A204.1 (cell line): Measurements from ENCODE around the gene RAPGEF4.

ENCODE experiments used
- FAIRE-seq: peaks from 2 replicates; lab custom pipeline; 2012; peaks lifted over from hg19 to GRCh38; lab: Jason Lieb, UNC

The RAPGEF4 gene

DNA sequence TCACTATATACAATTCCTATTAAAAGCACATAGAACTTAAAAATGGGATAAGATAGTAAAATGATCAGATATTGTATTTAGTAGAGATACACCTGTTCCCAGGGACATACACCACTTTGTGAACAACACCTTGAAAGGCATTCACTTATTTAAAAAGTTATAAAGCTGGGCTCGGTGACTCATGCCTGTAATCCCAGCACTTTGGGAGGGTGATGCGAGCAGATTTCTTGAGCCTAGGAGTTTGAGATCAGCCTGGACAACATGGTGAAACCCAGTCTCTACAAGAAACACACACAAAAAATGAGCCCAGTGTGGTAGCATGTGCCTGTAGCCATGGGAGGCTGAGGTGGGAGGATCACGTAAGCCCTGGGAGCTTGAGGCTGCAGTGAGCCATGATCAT lies 90.9 kb downstream of the RAPGEF4 start:
- no peak for FAIRE-seq

- FAIRE-seq = no peak
Observed at GRCh38 chr2:172829229-172829628, 93.6 kb downstream of the RAPGEF4 start.

- FAIRE-seq = no peak
Observed at GRCh38 chr2:172830482-172830881, 94.8 kb downstream of the RAPGEF4 start.

- no peak for FAIRE-seq
Observed at GRCh38 chr2:172833898-172834297, 98.3 kb downstream of the RAPGEF4 start.

GRCh38 chr2:172834881-172835280 lies 99.2 kb downstream of the RAPGEF4 start:
- no peak for FAIRE-seq

- no peak for FAIRE-seq
Observed at GRCh38 chr2:172836347-172836821, 100.7 kb downstream of the RAPGEF4 start.

- FAIRE-seq = no peak
Observed at GRCh38 chr2:172836827-172837226, 101.2 kb downstream of the RAPGEF4 start.

GRCh38 chr2:172839446-172839845 lies 103.8 kb downstream of the RAPGEF4 start:
- FAIRE-seq = no peak

DNA sequence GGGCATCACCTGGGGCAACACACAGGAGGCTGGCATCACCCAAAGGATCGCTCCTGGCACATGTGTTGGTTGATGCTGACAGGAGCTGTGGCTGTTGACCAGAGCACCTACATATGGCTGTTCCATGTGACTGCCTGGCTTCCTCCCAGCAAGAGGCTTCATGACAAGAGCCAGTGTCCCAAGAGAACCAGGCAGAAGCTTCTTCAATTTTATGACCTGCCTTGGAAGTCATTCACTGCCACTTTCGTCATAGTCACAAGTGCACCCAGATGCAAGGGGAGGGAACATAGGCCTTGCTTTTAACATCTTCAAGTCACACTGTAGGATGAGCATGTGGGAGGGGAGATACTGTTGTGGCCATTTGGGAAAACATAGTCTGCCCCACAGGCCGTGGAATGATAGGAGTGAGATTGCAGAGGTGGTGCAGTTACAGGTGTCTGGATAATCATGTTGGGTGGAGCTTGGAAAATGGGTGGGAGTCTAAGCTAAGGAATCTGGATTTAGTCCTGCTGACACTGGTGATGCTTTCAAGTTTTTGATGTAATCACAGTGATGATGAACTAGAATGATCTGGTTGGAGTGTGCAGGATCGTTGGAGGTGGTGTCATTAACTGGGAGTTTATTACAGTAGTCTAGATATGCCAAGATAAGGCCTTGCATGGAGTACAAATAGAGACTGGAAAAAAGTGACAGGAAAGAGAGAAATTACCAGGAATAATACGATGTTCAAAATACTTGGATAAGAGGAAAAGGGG lies 107.0 kb downstream of the RAPGEF4 start:
- FAIRE-seq = no peak

DNA sequence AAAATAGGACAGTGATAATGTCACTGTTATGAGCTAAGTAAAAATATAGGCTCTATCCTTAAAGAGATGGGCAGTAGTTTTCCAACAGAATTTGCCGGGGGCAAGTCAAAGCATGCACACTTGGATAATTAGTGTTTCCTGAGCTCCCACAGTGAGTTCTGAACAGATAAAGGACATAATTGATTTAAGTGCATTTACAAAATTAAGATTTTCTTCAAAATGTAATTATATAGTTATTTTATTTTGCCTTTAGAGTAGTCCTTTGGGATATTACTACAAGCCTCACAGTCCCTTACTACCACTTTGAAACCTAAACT lies 107.6 kb downstream of the RAPGEF4 start:
- no peak for FAIRE-seq

- no peak for FAIRE-seq
Observed at GRCh38 chr2:172843902-172844715, 108.5 kb downstream of the RAPGEF4 start.

DNA sequence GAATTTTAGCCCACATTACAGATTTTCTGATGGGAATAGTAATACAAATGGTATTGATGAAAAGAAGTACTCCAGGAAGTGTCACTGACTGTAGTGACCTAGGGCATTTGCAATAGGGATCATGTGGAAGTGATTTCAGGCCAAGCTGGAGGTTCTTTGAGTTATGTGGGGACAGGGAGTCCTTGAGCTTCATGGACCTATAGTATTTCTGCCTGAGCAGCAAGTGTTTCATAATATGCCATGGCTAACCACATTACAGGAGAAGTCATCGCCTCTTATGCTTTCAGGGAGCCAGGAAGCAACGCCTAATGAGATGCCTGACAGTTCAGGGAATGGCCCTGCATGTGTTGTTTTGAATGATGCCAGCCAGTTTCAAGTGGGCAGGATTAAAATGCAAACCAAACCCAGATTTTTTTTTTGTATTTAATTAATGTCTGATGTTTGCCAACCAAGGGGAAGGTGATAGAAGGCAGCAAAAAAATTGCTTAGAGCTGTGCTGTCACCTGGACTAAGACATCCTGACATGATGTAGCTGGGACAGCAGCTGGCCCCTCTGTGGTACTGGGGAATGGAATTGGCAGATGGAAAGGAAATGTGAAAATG lies 109.5 kb downstream of the RAPGEF4 start:
- FAIRE-seq = no peak

DNA sequence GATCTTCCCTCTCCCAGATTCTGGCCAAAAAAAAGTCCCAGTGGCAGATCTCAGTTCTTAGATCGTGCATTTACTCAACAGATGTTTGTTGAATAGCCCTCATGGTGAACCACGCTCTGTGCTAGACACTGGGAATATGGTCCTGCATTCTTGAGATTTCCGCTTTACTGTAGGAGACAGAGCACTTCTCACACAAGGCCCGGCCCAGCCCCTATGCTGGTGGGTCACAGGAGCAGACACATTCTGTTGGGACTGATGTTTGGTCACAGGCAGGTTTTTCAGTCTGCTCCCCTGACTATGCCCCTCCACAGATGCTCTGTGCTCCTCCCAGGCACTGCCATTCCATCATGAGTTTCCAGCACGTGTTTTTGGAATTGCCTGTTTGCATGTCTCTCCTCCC lies 110.9 kb downstream of the RAPGEF4 start:
- no peak for FAIRE-seq

DNA sequence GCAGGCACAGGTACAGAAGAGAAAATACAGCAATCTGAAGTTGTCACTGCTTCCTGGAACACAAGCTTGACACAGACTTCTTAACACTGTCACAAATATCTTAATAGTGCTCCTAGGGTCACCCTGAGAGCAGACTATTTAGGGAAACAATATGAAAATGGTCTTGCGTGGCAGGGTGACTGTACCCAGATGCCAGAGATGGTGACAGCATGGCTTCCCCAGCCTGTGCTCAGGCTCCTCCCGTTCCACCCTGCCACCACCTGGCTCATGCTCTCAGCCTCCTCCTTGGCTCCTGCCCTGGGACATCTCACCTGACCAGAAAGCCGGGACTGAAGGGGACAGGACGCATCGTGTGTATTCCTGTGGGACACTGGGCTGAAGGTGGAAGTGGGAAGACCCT lies 111.5 kb downstream of the RAPGEF4 start:
- FAIRE-seq = no peak

DNA sequence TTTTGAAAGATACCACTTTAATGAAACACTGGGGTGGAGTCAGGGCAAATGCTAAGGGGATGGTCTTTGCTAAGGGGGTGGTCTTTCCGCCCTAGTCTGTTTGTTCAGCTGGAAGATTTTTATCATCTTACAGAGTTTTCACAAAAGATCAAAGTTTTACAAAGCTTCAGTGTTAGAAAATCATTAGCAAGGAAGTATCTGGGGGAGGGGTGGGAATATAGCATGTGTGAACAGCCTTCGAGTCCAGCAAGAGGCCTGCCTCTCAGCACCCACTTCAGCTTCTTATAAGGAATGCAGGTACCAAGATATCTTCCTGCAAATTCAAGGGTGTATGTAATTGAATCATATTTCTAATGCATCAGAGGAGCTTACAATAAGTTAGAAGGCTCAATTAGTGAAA lies 112.9 kb downstream of the RAPGEF4 start:
- no peak for FAIRE-seq

DNA sequence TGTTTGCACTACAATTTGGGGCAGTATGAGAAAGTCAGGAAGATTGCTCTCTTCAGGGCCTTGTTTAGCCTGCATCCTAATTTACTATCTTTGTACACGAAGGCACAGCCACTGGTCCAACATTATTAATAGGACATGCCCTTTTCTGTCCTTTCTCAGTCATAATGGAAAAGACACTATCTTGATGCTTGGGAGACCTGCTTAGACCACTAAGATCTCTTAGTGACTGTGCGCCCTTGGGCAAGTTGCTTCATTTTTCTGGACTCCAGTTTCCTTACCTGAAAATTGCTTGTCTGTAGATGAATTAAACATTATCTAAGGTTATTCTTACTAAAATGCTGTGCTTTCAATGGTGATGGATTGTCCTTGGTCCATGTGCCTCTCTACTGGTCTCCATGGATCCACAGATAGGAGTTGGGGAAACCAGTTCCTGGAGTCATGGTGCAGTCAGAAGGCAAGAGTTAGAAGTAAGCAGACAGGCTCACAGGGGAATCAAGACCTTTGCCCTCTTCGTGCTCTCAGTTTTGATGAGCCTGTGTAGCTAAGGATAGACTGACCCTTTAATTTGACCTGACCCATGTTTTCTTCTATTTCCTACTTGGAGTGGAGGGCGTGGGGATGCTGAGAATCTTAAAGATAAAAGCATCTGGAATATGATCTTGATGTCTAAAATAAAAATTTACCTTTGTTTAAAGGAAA lies 114.0 kb downstream of the RAPGEF4 start:
- no peak for FAIRE-seq

DNA sequence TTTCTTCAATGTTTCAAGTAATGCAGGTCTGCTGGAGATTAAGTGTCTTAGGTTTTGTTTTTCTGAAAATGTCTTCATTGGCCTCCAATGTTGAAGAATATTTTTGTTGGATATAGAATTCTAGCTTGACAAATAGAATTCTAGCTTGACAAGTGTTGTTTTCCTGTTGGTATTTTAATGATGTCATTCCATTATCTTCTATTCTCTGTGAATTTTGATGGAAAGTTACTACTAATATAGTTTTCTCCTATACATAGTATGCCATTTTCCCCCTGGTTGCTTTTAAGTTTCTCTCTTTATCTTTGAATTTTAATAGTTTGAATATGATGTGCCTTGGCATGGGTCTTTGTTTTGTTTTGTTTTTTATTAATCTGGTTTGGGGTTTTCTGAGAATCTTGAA lies 119.9 kb downstream of the RAPGEF4 start:
- no peak for FAIRE-seq

- no peak for FAIRE-seq
Observed at GRCh38 chr2:172856606-172857005, 121.0 kb downstream of the RAPGEF4 start.

DNA sequence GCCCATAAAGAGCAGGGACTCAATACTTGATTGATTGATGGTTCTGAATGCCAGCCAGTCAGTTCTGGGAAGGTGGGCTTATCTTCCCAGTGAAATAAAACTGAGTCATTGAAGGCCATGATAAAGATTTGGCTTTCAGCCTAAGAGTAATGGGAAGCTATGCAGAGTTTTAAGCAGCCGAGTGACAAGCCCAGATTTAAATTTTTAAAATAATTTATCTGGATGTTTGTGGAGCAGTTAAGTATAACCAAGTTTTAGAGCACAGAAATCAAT lies 122.8 kb downstream of the RAPGEF4 start:
- no peak for FAIRE-seq

DNA sequence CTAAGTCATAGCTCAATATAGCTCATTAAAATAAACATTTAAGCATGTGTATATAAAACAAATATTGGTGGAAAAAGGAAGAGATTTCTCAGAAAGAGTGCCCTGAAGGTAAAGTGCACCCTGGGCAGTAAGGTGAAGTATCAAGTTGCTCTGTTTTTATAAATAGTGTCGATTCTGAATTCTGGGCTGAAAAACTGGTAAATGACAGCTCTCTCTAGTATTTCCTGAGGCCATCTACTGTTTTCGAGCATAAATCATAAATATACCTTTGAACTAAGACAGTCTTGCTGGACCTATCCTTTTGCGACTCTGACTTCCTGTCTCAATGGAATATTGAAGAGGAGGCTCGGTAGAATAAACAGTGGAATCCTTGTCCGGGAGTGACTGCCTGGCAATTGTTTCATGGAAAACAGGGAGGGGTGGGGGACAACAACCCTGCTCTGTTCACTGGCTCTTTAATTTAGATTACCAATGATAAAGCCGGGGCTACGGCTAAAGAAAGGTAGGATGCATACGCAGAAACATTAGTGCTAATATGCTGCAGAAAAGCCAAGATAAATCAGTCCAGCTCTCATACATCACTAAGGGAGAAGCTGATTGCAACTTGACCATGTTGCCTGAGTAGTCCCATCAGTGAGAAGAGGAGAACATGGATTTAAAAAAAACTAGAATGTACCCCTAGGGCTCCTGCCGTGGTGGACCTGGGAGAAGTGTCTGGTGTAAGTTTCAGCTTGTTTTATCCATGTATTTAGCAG lies 124.1 kb downstream of the RAPGEF4 start:
- FAIRE-seq = no peak

DNA sequence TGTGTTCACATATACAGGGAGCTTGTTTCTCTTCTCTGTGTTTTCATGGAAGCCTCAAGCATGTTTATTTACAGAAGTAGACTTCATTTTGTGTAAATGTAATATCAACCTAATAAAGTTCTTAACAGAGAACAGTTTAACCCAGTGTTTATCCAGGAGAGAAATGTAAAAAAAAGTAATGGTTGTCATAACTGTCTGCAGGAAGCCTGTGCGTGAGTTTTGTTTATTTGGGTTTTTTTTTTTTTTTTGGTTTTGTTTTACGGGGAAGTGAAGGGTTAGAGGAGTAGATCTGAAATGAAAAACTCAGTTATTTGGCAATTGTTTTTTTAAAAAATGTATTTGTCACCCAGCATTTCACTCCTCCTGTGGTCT lies 124.7 kb downstream of the RAPGEF4 start:
- FAIRE-seq = no peak

- FAIRE-seq = no peak
Observed at GRCh38 chr2:172861098-172861497, 125.5 kb downstream of the RAPGEF4 start.
